H9 (cell line): Measurements from ENCODE around the gene COPS4. TPM values are rescaled to one million over a fixed set of nuclear protein-coding genes. Genes with fewer than 3 reads are reported as not detected.

Source experiments
- DNase-seq: peaks from one replicate; pipeline ENCODE4 v3.0.0-alpha.2; 2017
- H2AFZ ChIP-seq: one replicate; pipeline ENCODE4 v1.6.1; 2013; ENCODE audit warnings: mild to moderate bottlenecking, low read length, control low read depth, moderate library complexity
- H2AK5ac ChIP-seq: 2 replicates; pipeline ENCODE4 v1.6.1; 2013; ENCODE audit warnings: low read length, control low read depth, mixed read lengths; ENCODE audit not compliant: insufficient read length
- H2BK120ac ChIP-seq: one replicate; pipeline ENCODE4 v1.6.1; 2013; ENCODE audit warnings: low read depth, mild to moderate bottlenecking, low read length, control low read depth, inconsistent platforms; ENCODE audit not compliant: poor library complexity, severe bottlenecking
- H2BK12ac ChIP-seq: 2 replicates; pipeline ENCODE4 v1.6.1; 2013; ENCODE audit warnings: low read length, control low read depth, mixed read lengths, low read depth; ENCODE audit not compliant: insufficient read length
- H2BK15ac ChIP-seq: 2 replicates; pipeline ENCODE4 v1.6.1; 2013; ENCODE audit warnings: low read depth, low read length, control low read depth
- H2BK20ac ChIP-seq: one replicate; pipeline ENCODE4 v1.6.1; 2013; ENCODE audit warnings: low read depth, mild to moderate bottlenecking, low read length, control low read depth, inconsistent platforms; ENCODE audit not compliant: poor library complexity, severe bottlenecking
- H2BK5ac ChIP-seq: 2 replicates; pipeline ENCODE4 v1.6.1; 2013; ENCODE audit warnings: low read length, control low read depth, mixed read lengths; ENCODE audit not compliant: insufficient read length
- H3K14ac ChIP-seq: 2 replicates; pipeline ENCODE4 v1.6.1; 2013; ENCODE audit warnings: low read length, control low read depth; ENCODE audit not compliant: insufficient read depth
- H3K18ac ChIP-seq: 2 replicates; pipeline ENCODE4 v1.6.1; 2013; ENCODE audit warnings: low read depth, mild to moderate bottlenecking, mixed read lengths, low read length, control low read depth; ENCODE audit not compliant: insufficient read length
- H3K23ac ChIP-seq: 2 replicates; pipeline ENCODE4 v1.6.1; 2013; ENCODE audit warnings: low read length, control low read depth, mixed read lengths, low read depth; ENCODE audit not compliant: insufficient read length
- H3K23me2 ChIP-seq: 2 replicates; pipeline ENCODE4 v1.6.1; 2013; ENCODE audit warnings: low read depth, mild to moderate bottlenecking, mixed read lengths, low read length, control low read depth; ENCODE audit not compliant: insufficient read length, poor library complexity, severe bottlenecking
- H3K27ac ChIP-seq: 2 replicates; pipeline ENCODE4 v1.5.1; 2013; ENCODE audit warnings: low read length, control low read depth, mixed read lengths, low read depth; ENCODE audit not compliant: insufficient read length
- H3K27me3 ChIP-seq: 2 replicates; pipeline ENCODE4 v1.6.1; 2013; ENCODE audit warnings: low read length, control low read depth, inconsistent platforms; ENCODE audit not compliant: insufficient read depth
- H3K4ac ChIP-seq: 2 replicates; pipeline ENCODE4 v1.6.1; 2013; ENCODE audit warnings: low read depth, mild to moderate bottlenecking, control low read depth, inconsistent platforms, low read length, moderate library complexity
- H3K4me1 ChIP-seq: 2 replicates; pipeline ENCODE4 v1.6.1; 2013; ENCODE audit warnings: low read length, control low read depth, inconsistent platforms; ENCODE audit not compliant: insufficient read depth
- H3K4me2 ChIP-seq: 2 replicates; pipeline ENCODE4 v1.6.1; 2013; ENCODE audit warnings: low read length, control low read depth, mixed read lengths; ENCODE audit not compliant: insufficient read length, insufficient read depth
- H3K56ac ChIP-seq: 2 replicates; pipeline ENCODE4 v1.6.1; 2013; ENCODE audit warnings: low read depth, mild to moderate bottlenecking, mixed read lengths, low read length, control low read depth; ENCODE audit not compliant: insufficient read length
- H3K79me1 ChIP-seq: 2 replicates; pipeline ENCODE4 v1.6.1; 2013; ENCODE audit warnings: low read depth, mild to moderate bottlenecking, moderate library complexity, low read length, control low read depth, inconsistent platforms; ENCODE audit not compliant: insufficient read depth, poor library complexity, severe bottlenecking
- H3K79me2 ChIP-seq: 2 replicates; pipeline ENCODE4 v1.6.1; 2013; ENCODE audit warnings: low read length, control low read depth, inconsistent platforms; ENCODE audit not compliant: insufficient read depth
- H3K9ac ChIP-seq: 2 replicates; pipeline ENCODE4 v1.6.1; 2013; ENCODE audit warnings: low read length, control low read depth, mixed read lengths; ENCODE audit not compliant: insufficient read length; ENCODE audit errors: extremely low read depth
- H3K9me3 ChIP-seq: one replicate; pipeline ENCODE4 v1.6.1; 2013; ENCODE audit warnings: low read depth, low read length, inconsistent platforms; ENCODE audit not compliant: control insufficient read depth
- H3T11ph ChIP-seq: one replicate; pipeline ENCODE4 v1.6.1; 2013; ENCODE audit warnings: mild to moderate bottlenecking, low read length, control low read depth, inconsistent platforms
- H4K20me1 ChIP-seq: one replicate; pipeline ENCODE4 v1.6.1; 2013; ENCODE audit not compliant: control insufficient read depth, insufficient read length, insufficient read depth
- H4K5ac ChIP-seq: 2 replicates; pipeline ENCODE4 v1.6.1; 2013; ENCODE audit warnings: low read depth, mild to moderate bottlenecking, mixed read lengths, low read length, control low read depth; ENCODE audit not compliant: insufficient read length
- H4K8ac ChIP-seq: replicated peaks from 2 replicates; pipeline ENCODE4 v1.6.1; 2013; ENCODE audit warnings: low read length, control low read depth, mixed read lengths, low read depth; ENCODE audit not compliant: insufficient read length
- H4K91ac ChIP-seq: 2 replicates; pipeline ENCODE4 v1.6.1; 2013; ENCODE audit warnings: low read depth, mild to moderate bottlenecking, moderate library complexity, mixed read lengths, low read length, control low read depth; ENCODE audit not compliant: insufficient read length
- H3K27ac Mint-ChIP-seq, 3 experiments: 2 replicates in 2 of 3; 3 replicates in 1 of 3; pipeline ENCODE4 v1.8.0; 2020 to 2021; ENCODE audit warnings: mixed read lengths in 3 of 3, mild to moderate bottlenecking in 1 of 3, moderate library complexity in 1 of 3
- H3K27me3 Mint-ChIP-seq: 2 replicates; pipeline ENCODE4 v1.8.0; 2021; ENCODE audit warnings: low read depth, mild to moderate bottlenecking, moderate library complexity, mixed read lengths
- H3K36me3 Mint-ChIP-seq, 3 experiments: 2 replicates in 2 of 3; 3 replicates in 1 of 3; pipeline ENCODE4 v1.8.0; 2020 to 2021; ENCODE audit warnings: low read depth in 3 of 3, mixed read lengths in 3 of 3; ENCODE audit not compliant: insufficient read depth in 1 of 3
- H3K4me1 Mint-ChIP-seq, 2 experiments: 2 replicates each; pipeline ENCODE4 v1.8.0; 2020; ENCODE audit warnings: mixed read lengths in 2 of 2
- H3K4me3 Mint-ChIP-seq, 2 experiments: 2 replicates in 1 of 2; 3 replicates in 1 of 2; pipeline ENCODE4 v1.8.0; 2020 to 2021; ENCODE audit warnings: mild to moderate bottlenecking in 2 of 2, mixed read lengths in 2 of 2, moderate library complexity in 1 of 2
- H3K9me3 Mint-ChIP-seq, 2 experiments: 2 replicates in 1 of 2; 3 replicates in 1 of 2; pipeline ENCODE4 v1.8.0; 2020; ENCODE audit warnings: mild to moderate bottlenecking in 2 of 2, mixed read lengths in 2 of 2, moderate library complexity in 1 of 2
- CTCF ChIP-seq: fragments of 200-600 bp; sonication (generic); conservative IDR thresholded peaks from 3 replicates; pipeline ENCODE4 v1.8.0; 2021; ENCODE audit warnings: antibody characterized with exemption, mild to moderate bottlenecking
- WGBS: extraction: QIAGEN DNeasy Blood & Tissue Kit; methylation state at CpG from one replicate; pipeline ENCODE4 v1.1.7; 2013; ENCODE audit warnings: missing lambda C conversion rate, low lambda C conversion rate, mixed read lengths; ENCODE audit not compliant: insufficient read length; ENCODE audit errors: extremely low coverage; 5-methylcytosine and 5-hydroxymethylcytosine counted together
- total RNA-seq: library from RNA; stranded (reverse); gene quantifications from 2 replicates; pipeline ENCODE4 v1.2.1, GENCODE V29; 2021

Gene COPS4
- total RNA-seq, 1 experiment from 2014 or later: 39.9 TPM

- no peak for TF ChIP-seq CTCF
- Histone ChIP-seq H3K9ac (peak overlapping the region; percentile 91), H4K91ac (no peak overlapping the region), H4K20me1 (no peaks in the 10 kb centered on the region), H2BK20ac (no peak overlapping the region), H2AFZ (peak overlapping the region; percentile 42), H2BK120ac (no peak overlapping the region), H2AK5ac (no peak overlapping the region), H3K18ac (peak overlapping the region; percentile 87), H3K4me2 (peak overlapping the region; percentile 98), H2BK15ac (no peak overlapping the region), H3K14ac (peak overlapping the region; percentile 62; the same call in 1 of the 2 replicates), H3K4me1 (peaks cover 4% of the 10 kb centered on the region; the same call in 1 of the 2 replicates), H3K9me3 (no peaks in the 10 kb centered on the region), H2BK12ac (no peak overlapping the region), H3K79me1 (no peaks in the 10 kb centered on the region), H4K8ac (no peak overlapping the region), H2BK5ac (no peak overlapping the region), H4K5ac (no peak overlapping the region), H3K56ac (no peak overlapping the region), H3K23ac (no peak overlapping the region), H3K27ac (no peak overlapping the region), H3K27me3 (no peaks in the 10 kb centered on the region), H3K4ac (no peak overlapping the region), H3K79me2 (no peaks in the 10 kb centered on the region; the same call in 1 of the 2 replicates), H3K23me2 (peaks cover 9% of the 10 kb centered on the region), H3T11ph (no peak overlapping the region)
- Mint-ChIP-seq H3K9me3 (no peaks in the 10 kb centered on the region), H3K4me3 (peak overlapping the region; percentile 87 to 92), H3K36me3 (no peaks in the 10 kb centered on the region; a peak in 3 of 7 replicates), H3K27ac (peak overlapping the region in 2 of 3 experiments; percentile 38 to 93; a peak in 4 of 7 replicates), H3K27me3 (peaks cover 13% of the 10 kb centered on the region), H3K4me1 (peaks cover 32 to 35% of the 10 kb centered on the region in 2 experiments)
- no CpG with 5 or more reads among the region's 14 CpGs for WGBS
- DNase-seq: no peak
These were observed 24.9 kb upstream of the COPS4 start for GRCh38 chr4:83010111-83010521.
